Left ventricle myocardium inferior (tissue), 1 donor: ENCODE results near the gene AP2B1. TPM values are rescaled to one million over a fixed set of nuclear protein-coding genes. Genes with fewer than 3 reads are reported as not detected.

Experiments
- DNase-seq: peaks from one replicate; pipeline ENCODE4 v3.0.0-alpha.2; 2020
- H3K27ac ChIP-seq: fragments of 200-600 bp; replicated peaks from 2 replicates; pipeline ENCODE4 v1.8.0; 2021
- H3K27me3 ChIP-seq: fragments of 200-600 bp; 2 replicates; pipeline ENCODE4 v1.8.0; 2021; ENCODE audit warnings: low read depth
- H3K36me3 ChIP-seq: fragments of 200-600 bp; 2 replicates; pipeline ENCODE4 v1.8.0; 2021
- H3K4me1 ChIP-seq: fragments of 200-600 bp; 2 replicates; pipeline ENCODE4 v1.8.0; 2021
- H3K4me3 ChIP-seq: fragments of 200-600 bp; 2 replicates; pipeline ENCODE4 v1.8.0; 2021; ENCODE audit warnings: mild to moderate bottlenecking, moderate library complexity
- H3K9me3 ChIP-seq: fragments of 200-600 bp; replicated peaks from 2 replicates; pipeline ENCODE4 v1.8.0; 2021
- CTCF ChIP-seq: fragments of 200-600 bp; IDR thresholded peaks from 2 replicates; pipeline ENCODE4 v1.8.0; 2021; ENCODE audit warnings: antibody characterized with exemption, mild to moderate bottlenecking, borderline replicate concordance
- intact Hi-C: fragments of 100-400 bp; cut with micrococcal nuclease; formaldehyde crosslinking; loops from one replicate; pipeline ENCODE4 v1.11.0; 2022
- total RNA-seq: library from RNA; stranded (reverse); fragmentation: NEBNext Ultra II Directional; extraction: Animal tissue kit (Norgen Biotek cat#: 25700); gene quantifications from one replicate; pipeline ENCODE4 v1.2.1, GENCODE V29; 2021
- donor health status: DM: no; HTN: yes; CAD: no; lungs with severe emphysema.

AP2B1 gene
- total RNA-seq, 1 donor from 2014 or later: 113 TPM

- TF ChIP-seq CTCF: no peak
- intact Hi-C loops: no loop called here
- Histone ChIP-seq H3K9me3 (no peaks in the 10 kb centered on the region), H3K36me3 (peaks cover 33% of the 10 kb centered on the region), H3K27me3 (no peaks in the 10 kb centered on the region), H3K4me3 (no peak overlapping the region), H3K27ac (no peak overlapping the region), H3K4me1 (peaks cover 37% of the 10 kb centered on the region)
- DNase-seq: no peak
Measured at GRCh38 chr17:35575759-35576158, 11.4 kb upstream of the AP2B1 start.

DNA sequence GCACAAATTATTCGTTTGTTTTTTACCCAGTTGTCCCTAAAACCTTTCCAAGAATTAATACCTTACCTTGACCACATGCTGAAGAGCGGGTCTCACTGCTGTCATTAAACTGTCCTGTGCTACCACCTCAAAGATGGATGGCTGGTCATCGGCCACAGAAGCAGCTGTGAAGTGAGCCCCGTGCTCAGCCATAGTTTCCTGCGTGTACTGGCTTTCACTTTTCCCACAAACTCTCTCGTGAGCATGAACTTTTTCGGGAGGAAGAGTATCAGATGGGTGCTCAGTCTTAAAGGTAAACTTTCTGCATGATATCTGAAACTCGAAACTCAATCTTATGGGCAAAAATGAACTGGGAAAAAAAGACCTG is 9.3 kb upstream of the AP2B1 start:
- intact Hi-C loops: no loop called here
- peak overlapping the region; percentile 95 for H3K27ac ChIP-seq
- peaks cover 33% of the 10 kb centered on the region for H3K36me3 ChIP-seq
- peaks cover 32% of the 10 kb centered on the region for H3K4me1 ChIP-seq
- H3K9me3 ChIP-seq: no peaks in the 10 kb centered on the region
- no peak for DNase-seq
- H3K4me3 ChIP-seq: peak overlapping the region; percentile 78
- H3K27me3 ChIP-seq: no peaks in the 10 kb centered on the region
- TF ChIP-seq CTCF: no peak

GRCh38 chr17:35578197-35578928 is 8.8 kb upstream of the AP2B1 start, which contains the start of gene PEX12:
Gene PEX12 (minus strand): TSS chr17:35578571. CDS start chr17:35578021, 550 bp downstream.
- peak; percentile 88 for DNase-seq
- no peaks in the 10 kb centered on the region for H3K9me3 ChIP-seq
- H3K4me1 ChIP-seq: peaks cover 32% of the 10 kb centered on the region
- no peaks in the 10 kb centered on the region for H3K27me3 ChIP-seq
- no peak for TF ChIP-seq CTCF
- H3K36me3 ChIP-seq: peaks cover 33% of the 10 kb centered on the region
- intact Hi-C loops: no loop called here
- peak within 1 kb of the TSS; percentile 95 for H3K27ac ChIP-seq
- H3K4me3 ChIP-seq: peak within 1 kb of the TSS; percentile 78

GRCh38 chr17:35578929-35579432 is 8.1 kb upstream of the AP2B1 start:
- DNase-seq: no peak
- peak overlapping the region; percentile 78 for H3K4me3 ChIP-seq
- TF ChIP-seq CTCF: no peak
- no peaks in the 10 kb centered on the region for H3K27me3 ChIP-seq
- H3K4me1 ChIP-seq: peaks cover 32% of the 10 kb centered on the region
- intact Hi-C loops: no loop called here
- H3K27ac ChIP-seq: peak overlapping the region; percentile 95
- no peaks in the 10 kb centered on the region for H3K9me3 ChIP-seq
- H3K36me3 ChIP-seq: peaks cover 29% of the 10 kb centered on the region

- Histone ChIP-seq H3K27me3 (no peaks in the 10 kb centered on the region), H3K36me3 (no peaks in the 10 kb centered on the region), H3K27ac (no peak overlapping the region), H3K4me1 (peaks cover 34% of the 10 kb centered on the region), H3K9me3 (no peaks in the 10 kb centered on the region), H3K4me3 (no peak overlapping the region)
- intact Hi-C loops: no loop called here
- no peak for TF ChIP-seq CTCF
- DNase-seq: no peak
Measured at GRCh38 chr17:35584061-35584460, 3.1 kb upstream of the AP2B1 start.
